HEK293 (cell line): ENCODE results near the gene MGST2.
A peak's percentile ranks its signal among the peaks of the same experiment; 100 is the strongest.

Source experiments
- GLI4 ChIP-seq: fragments of 450-650 bp; formaldehyde crosslinking; IDR thresholded peaks from 2 replicates; pipeline ENCODE4 v1.5.1; 2016; ENCODE audit warnings: missing biosample characterization, missing genetic modification characterization
- GLIS1 ChIP-seq: fragments of 450-650 bp; formaldehyde crosslinking; IDR thresholded peaks from 2 replicates; pipeline ENCODE4 v1.5.1; 2016; ENCODE audit warnings: missing biosample characterization, missing genetic modification characterization
- KLF16 ChIP-seq: fragments of 450-650 bp; formaldehyde crosslinking; IDR thresholded peaks from 2 replicates; pipeline ENCODE4 v1.5.1; 2017; ENCODE audit warnings: missing biosample characterization, missing genetic modification characterization
- YY1 ChIP-seq: fragments of 450-650 bp; formaldehyde crosslinking; IDR thresholded peaks from 2 replicates; pipeline ENCODE4 v1.5.1; 2018; ENCODE audit warnings: missing biosample characterization, missing genetic modification characterization
- ZBTB20 ChIP-seq: fragments of 450-650 bp; formaldehyde crosslinking; IDR thresholded peaks from 2 replicates; pipeline ENCODE4 v1.5.1; 2016; ENCODE audit warnings: missing biosample characterization, missing genetic modification characterization
- ZBTB49 ChIP-seq: fragments of 450-650 bp; formaldehyde crosslinking; IDR thresholded peaks from 2 replicates; pipeline ENCODE4 v1.5.1; 2016; ENCODE audit warnings: missing biosample characterization, missing genetic modification characterization, low read depth
- ZNF10 ChIP-seq: fragments of 450-650 bp; formaldehyde crosslinking; IDR thresholded peaks from 2 replicates; pipeline ENCODE4 v1.5.1; 2017; ENCODE audit warnings: missing biosample characterization, missing genetic modification characterization
- ZNF114 ChIP-seq: fragments of 450-650 bp; formaldehyde crosslinking; IDR thresholded peaks from 2 replicates; pipeline ENCODE4 v1.5.0; 2017; ENCODE audit warnings: missing biosample characterization, missing genetic modification characterization
- ZNF133 ChIP-seq: fragments of 450-650 bp; formaldehyde crosslinking; IDR thresholded peaks from 2 replicates; pipeline ENCODE4 v1.5.1; 2016; ENCODE audit warnings: missing biosample characterization, missing genetic modification characterization
- ZNF19 ChIP-seq: fragments of 450-650 bp; formaldehyde crosslinking; IDR thresholded peaks from 2 replicates; pipeline ENCODE4; 2016; ENCODE audit warnings: missing biosample characterization, missing genetic modification characterization, low read depth
- ZNF2 ChIP-seq: fragments of 450-650 bp; formaldehyde crosslinking; IDR thresholded peaks from 2 replicates; pipeline ENCODE4 v1.5.1; 2016; ENCODE audit warnings: missing biosample characterization, missing genetic modification characterization
- ZNF266 ChIP-seq: fragments of 450-650 bp; formaldehyde crosslinking; IDR thresholded peaks from 2 replicates; pipeline ENCODE4 v1.5.1; 2016; ENCODE audit warnings: missing biosample characterization, missing genetic modification characterization, low read depth
- ZNF274 ChIP-seq, 2 experiments: fragments of 200-500 bp in 1 of 2; fragments of 450-650 bp in 1 of 2; sonication (Bioruptor generic) in 1 of 2; formaldehyde crosslinking in 1 of 2; IDR thresholded peaks; 2 replicates each; pipeline versions ENCODE4 v1.5.1 to v1.6.1; 2014 to 2016; ENCODE audit warnings: borderline replicate concordance in 1 of 2, inconsistent platforms in 1 of 2, low read length in 1 of 2, missing biosample characterization in 1 of 2, missing genetic modification characterization in 1 of 2
- ZNF280D ChIP-seq: fragments of 450-650 bp; formaldehyde crosslinking; IDR thresholded peaks from 2 replicates; pipeline ENCODE4 v1.5.1; 2016; ENCODE audit warnings: missing biosample characterization, missing genetic modification characterization
- ZNF324 ChIP-seq: fragments of 450-650 bp; formaldehyde crosslinking; IDR thresholded peaks from 2 replicates; pipeline ENCODE4 v1.5.1; 2016; ENCODE audit warnings: missing biosample characterization, missing genetic modification characterization
- ZNF394 ChIP-seq: fragments of 450-650 bp; formaldehyde crosslinking; IDR thresholded peaks from 2 replicates; pipeline ENCODE4 v1.5.1; 2016; ENCODE audit warnings: missing biosample characterization, missing genetic modification characterization, mild to moderate bottlenecking, moderate library complexity, borderline replicate concordance
- ZNF473 ChIP-seq: fragments of 450-650 bp; formaldehyde crosslinking; IDR thresholded peaks from 2 replicates; pipeline ENCODE4 v1.5.1; 2017; ENCODE audit warnings: missing biosample characterization, missing genetic modification characterization
- ZNF488 ChIP-seq: fragments of 450-650 bp; formaldehyde crosslinking; IDR thresholded peaks from 2 replicates; pipeline ENCODE4 v1.5.1; 2016; ENCODE audit warnings: missing biosample characterization, missing genetic modification characterization
- ZNF600 ChIP-seq: fragments of 450-650 bp; formaldehyde crosslinking; IDR thresholded peaks from 2 replicates; pipeline ENCODE4 v1.5.1; 2016; ENCODE audit warnings: missing biosample characterization, missing genetic modification characterization
- ZNF629 ChIP-seq: fragments of 450-650 bp; formaldehyde crosslinking; IDR thresholded peaks from 2 replicates; pipeline ENCODE4 v1.5.1; 2017; ENCODE audit warnings: missing biosample characterization, missing genetic modification characterization
- ZNF639 ChIP-seq: fragments of 450-650 bp; formaldehyde crosslinking; IDR thresholded peaks from 2 replicates; pipeline ENCODE4 v1.5.1; 2016; ENCODE audit warnings: missing biosample characterization, missing genetic modification characterization
- ZNF645 ChIP-seq: fragments of 450-650 bp; formaldehyde crosslinking; IDR thresholded peaks from 2 replicates; pipeline ENCODE4; 2016; ENCODE audit warnings: missing biosample characterization, missing genetic modification characterization
- ZNF658 ChIP-seq: fragments of 450-650 bp; formaldehyde crosslinking; IDR thresholded peaks from 2 replicates; pipeline ENCODE4; 2016; ENCODE audit warnings: missing biosample characterization, missing genetic modification characterization
- ZNF747 ChIP-seq: fragments of 450-650 bp; formaldehyde crosslinking; IDR thresholded peaks from 2 replicates; pipeline ENCODE4 v1.5.1; 2016; ENCODE audit warnings: missing biosample characterization, missing genetic modification characterization
- ZNF837 ChIP-seq: fragments of 450-650 bp; formaldehyde crosslinking; IDR thresholded peaks from 2 replicates; pipeline ENCODE4 v1.5.1; 2016; ENCODE audit warnings: missing biosample characterization, missing genetic modification characterization
- ZSCAN30 ChIP-seq: fragments of 450-650 bp; IDR thresholded peaks from 2 replicates; pipeline ENCODE4 v1.5.1; 2018; ENCODE audit warnings: missing biosample characterization, mild to moderate bottlenecking, missing genetic modification characterization, moderate library complexity
- ZSCAN4 ChIP-seq: fragments of 450-650 bp; formaldehyde crosslinking; IDR thresholded peaks from 2 replicates; pipeline ENCODE4 v1.5.1; 2017; ENCODE audit warnings: missing biosample characterization, missing genetic modification characterization
- ZXDB ChIP-seq: fragments of 450-650 bp; formaldehyde crosslinking; IDR thresholded peaks from 2 replicates; pipeline ENCODE4 v1.5.1; 2016; ENCODE audit warnings: missing biosample characterization, missing genetic modification characterization

MGST2 gene

GRCh38 chr4:139665690-139666529 is at the start of gene MGST2 (continued):
- TF ChIP-seq ZNF658, result no peak
- TF ChIP-seq ZNF324 (tag by site-specific recombination), result peak; percentile 71; the same call in 1 of the 2 replicates
- TF ChIP-seq ZBTB49 (tag by site-specific recombination), result no peak
- 0 out of 2 replicates have a peak, but pooled peaks have one; percentile 24 for TF ChIP-seq KLF16 (tag by site-specific recombination)
- peak; percentile 80 for TF ChIP-seq ZXDB (tag by site-specific recombination)
- TF ChIP-seq YY1 (tag by site-specific recombination), result peak; percentile 71; the same call in 1 of the 2 replicates
- TF ChIP-seq ZNF747, result no peak
- no peak for TF ChIP-seq ZNF274 (IDR thresholded peaks at IDR 0.05; ENCODE audit: low read length)
- TF ChIP-seq ZNF274 (tag by site-specific recombination; IDR thresholded peaks at IDR 0.05; ENCODE audit: borderline replicate concordance), result no peak
- TF ChIP-seq ZNF133, result no peak
- TF ChIP-seq ZNF394, result peak; percentile 14; the same call in 1 of the 2 replicates
- no peak for TF ChIP-seq ZNF488 (tag by site-specific recombination)
- TF ChIP-seq ZNF837 (tag by site-specific recombination), result 0 out of 2 replicates have a peak, but pooled peaks have one; percentile 63
- peak; percentile 13; the same call in 1 of the 2 replicates for TF ChIP-seq ZNF629 (tag by site-specific recombination)
- TF ChIP-seq ZNF280D (tag by site-specific recombination), result 0 out of 2 replicates have a peak, but pooled peaks have one; percentile 22
- TF ChIP-seq ZNF645 (tag by site-specific recombination), result no peak
- peak; percentile 58; the same call in 1 of the 2 replicates for TF ChIP-seq ZBTB20 (tag by site-specific recombination)
- no peak for TF ChIP-seq ZNF10 (tag by site-specific recombination)
- TF ChIP-seq ZNF2, result peak; percentile 57; the same call in 1 of the 2 replicates
- no peak for TF ChIP-seq ZNF266
- TF ChIP-seq ZNF114 (tag by site-specific recombination), result no peak
- TF ChIP-seq ZNF639, result 0 out of 2 replicates have a peak, but pooled peaks have one; percentile 22
- TF ChIP-seq GLI4, result no peak
- TF ChIP-seq ZNF600 (tag by site-specific recombination), result peak; percentile 49; the same call in 1 of the 2 replicates
- TF ChIP-seq GLIS1, result peak; percentile 24; the same call in 1 of the 2 replicates
- TF ChIP-seq ZNF19, result no peak
- peak; percentile 79 for TF ChIP-seq ZSCAN4 (tag by site-specific recombination)
- TF ChIP-seq ZNF473, result no peak
- peak; percentile 59; the same call in 1 of the 2 replicates for TF ChIP-seq ZSCAN30
